Panc1 (cell line): Measurements from ENCODE around the gene NUP93. TPM values are rescaled to one million over a fixed set of nuclear protein-coding genes. Genes with fewer than 3 reads are reported as not detected.

ENCODE experiments used
- ATAC-seq: fragments of 200-7000 bp; cut with Tn5 transposase; 2 replicates; pipeline ENCODE4 v1.9.1; 2020; ENCODE audit warnings: mild to moderate bottlenecking, moderate library complexity
- BruUV-seq: library from RNA; stranded (reverse); fragments of 400-500 nt; replicated peaks from 2 replicates; lab custom pipeline; 2021; lab: Mats Ljungman, UMichigan
- CTCF ChIA-PET: fragments of 300-600 bp; sonication (Branson Sonifier 250); formaldehyde crosslinking; loops from one replicate; lab custom pipeline; 2022; ENCODE audit warnings: antibody characterized with exemption; lab: Charles Lee
- POLR2A ChIA-PET: fragments of 300-600 bp; sonication (Branson Sonifier 250); formaldehyde crosslinking; loops from one replicate; lab custom pipeline; 2022; ENCODE audit warnings: antibody characterized with exemption; lab: Charles Lee
- DNase-seq: peaks from one replicate; pipeline ENCODE4 v3.0.0-alpha.2; 2010; ENCODE audit warnings: low read depth, low spot score
- H3K27ac ChIP-seq: 2 replicates; pipeline ENCODE4 v1.5.1; 2011; ENCODE audit warnings: mild to moderate bottlenecking, low read length, inconsistent platforms
- H3K27me3 ChIP-seq: fragments of 200-500 bp; sonication (Bioruptor generic); 2 replicates; pipeline ENCODE4 v1.6.0; 2014; ENCODE audit warnings: low read length, inconsistent platforms; ENCODE audit not compliant: control insufficient read depth, insufficient read depth
- H3K36me3 ChIP-seq: fragments of 200-500 bp; sonication (Bioruptor generic); 2 replicates; pipeline ENCODE4 v1.5.1; 2014; ENCODE audit warnings: inconsistent platforms, mild to moderate bottlenecking, low read length, moderate library complexity; ENCODE audit not compliant: control insufficient read depth, insufficient read depth
- H3K4me1 ChIP-seq: 2 replicates; pipeline ENCODE4 v1.5.1; 2011; ENCODE audit warnings: inconsistent platforms, mild to moderate bottlenecking, low read length, moderate library complexity; ENCODE audit not compliant: control insufficient read depth, insufficient read depth
- H3K4me3 ChIP-seq, 2 experiments: 2 replicates each; pipeline ENCODE4 v1.5.1; 2011 to 2012; ENCODE audit warnings: low read depth in 2 of 2, low read length in 2 of 2, mild to moderate bottlenecking in 2 of 2, inconsistent platforms in 1 of 2, moderate library complexity in 1 of 2
- H3K9me3 ChIP-seq: fragments of 200-500 bp; sonication (Bioruptor generic); 2 replicates; pipeline ENCODE4 v1.5.1; 2014; ENCODE audit warnings: low read depth, mild to moderate bottlenecking, inconsistent platforms, low read length, moderate library complexity; ENCODE audit not compliant: control insufficient read depth, insufficient read depth
- POLR2AphosphoS5 ChIP-seq: IDR thresholded peaks from 2 replicates; pipeline ENCODE4 v1.6.1; 2012; ENCODE audit warnings: mild to moderate bottlenecking, low read depth, low read length, moderate library complexity
- SIN3A ChIP-seq: IDR thresholded peaks from 2 replicates; pipeline ENCODE4 v1.6.1; 2012; ENCODE audit warnings: low read depth, mild to moderate bottlenecking, low read length, moderate library complexity, borderline replicate concordance; ENCODE audit not compliant: insufficient read depth
- TCF7L2 ChIP-seq: IDR thresholded peaks from 2 replicates; pipeline ENCODE4 v1.6.1; 2011; ENCODE audit warnings: mild to moderate bottlenecking, low read depth, low read length, inconsistent platforms
- in situ Hi-C: cut with HindIII; loops from 2 replicates; pipeline ENCODE4 v1.10.0; 2016; ENCODE audit warnings: low sequenced_read_pairs, low pct_unique_long_range_greater_than_20kb
- intact Hi-C: fragments of 100-400 bp; cut with micrococcal nuclease; formaldehyde crosslinking; loops from one replicate; pipeline ENCODE4 v1.10.0; 2022; ENCODE audit not compliant: unreplicated experiment
- total RNA-seq: library from RNA; stranded (reverse); gene quantifications from one replicate; pipeline ENCODE4 v1.2.1, GENCODE V29; 2021; ENCODE audit not compliant: unreplicated experiment
- TF ChIP-seq, protein P1 (sequence below): fragments of 450-650 bp; IDR thresholded peaks from 2 replicates; pipeline ENCODE4 v1.5.1; 2017; ENCODE audit warnings: mild to moderate bottlenecking
- TF ChIP-seq, protein P2 (sequence below), 2 experiments: IDR thresholded peaks; 2 replicates each; pipeline ENCODE4 v1.6.1; 2011 to 2012; ENCODE audit warnings: low read depth in 2 of 2, control low read depth in 1 of 2, low read length in 1 of 2, mild to moderate bottlenecking in 1 of 2, moderate library complexity in 1 of 2; ENCODE audit not compliant: insufficient read depth in 1 of 2

The NUP93 gene
- total RNA-seq, 1 experiment from 2014 or later: 88.5 TPM

DNA sequence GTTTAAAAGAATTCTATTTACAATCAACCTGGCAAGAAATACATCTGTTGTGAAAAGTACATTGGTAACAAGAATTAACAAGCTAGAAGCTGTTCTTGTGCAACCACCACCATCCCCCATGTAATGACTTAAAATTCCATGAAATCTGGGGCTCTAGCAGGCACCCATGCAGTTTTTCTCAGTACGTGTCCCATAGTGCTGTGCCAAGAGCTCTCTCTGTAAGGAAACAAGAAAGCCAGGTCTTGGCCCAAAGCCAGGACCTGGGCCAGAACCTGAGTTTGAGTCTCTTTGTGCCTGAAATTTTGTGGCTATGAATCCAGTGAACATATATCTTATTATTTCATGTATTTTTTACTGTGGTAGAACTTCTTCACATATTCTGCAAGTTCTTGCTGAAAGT is 46.6 kb downstream of the NUP93 start:
- no peak for DNase-seq
- Histone ChIP-seq H3K4me1 (no peaks in the 10 kb centered on the region), H3K27ac (no peak overlapping the region), H3K4me3 (no peak overlapping the region), H3K9me3 (no peaks in the 10 kb centered on the region), H3K36me3 (no peaks in the 10 kb centered on the region), H3K27me3 (no peaks in the 10 kb centered on the region)
- ChIA-PET POLR2A (interaction anchor here (0.6 kb wide), 1 partner anchor 239 kb away, joined by 5 read pairs; no protein-coding TSS in a partner anchor), CTCF (no interaction called here)
- in situ Hi-C loops: no loop called here
- intact Hi-C loops: no loop called here
- BruUV-seq: no TSS peak
- TF ChIP-seq POLR2AphosphoS5: no peak
- TF ChIP-seq, protein P1, sequence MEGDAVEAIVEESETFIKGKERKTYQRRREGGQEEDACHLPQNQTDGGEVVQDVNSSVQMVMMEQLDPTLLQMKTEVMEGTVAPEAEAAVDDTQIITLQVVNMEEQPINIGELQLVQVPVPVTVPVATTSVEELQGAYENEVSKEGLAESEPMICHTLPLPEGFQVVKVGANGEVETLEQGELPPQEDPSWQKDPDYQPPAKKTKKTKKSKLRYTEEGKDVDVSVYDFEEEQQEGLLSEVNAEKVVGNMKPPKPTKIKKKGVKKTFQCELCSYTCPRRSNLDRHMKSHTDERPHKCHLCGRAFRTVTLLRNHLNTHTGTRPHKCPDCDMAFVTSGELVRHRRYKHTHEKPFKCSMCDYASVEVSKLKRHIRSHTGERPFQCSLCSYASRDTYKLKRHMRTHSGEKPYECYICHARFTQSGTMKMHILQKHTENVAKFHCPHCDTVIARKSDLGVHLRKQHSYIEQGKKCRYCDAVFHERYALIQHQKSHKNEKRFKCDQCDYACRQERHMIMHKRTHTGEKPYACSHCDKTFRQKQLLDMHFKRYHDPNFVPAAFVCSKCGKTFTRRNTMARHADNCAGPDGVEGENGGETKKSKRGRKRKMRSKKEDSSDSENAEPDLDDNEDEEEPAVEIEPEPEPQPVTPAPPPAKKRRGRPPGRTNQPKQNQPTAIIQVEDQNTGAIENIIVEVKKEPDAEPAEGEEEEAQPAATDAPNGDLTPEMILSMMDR: no peak
- TF ChIP-seq, protein P2, sequence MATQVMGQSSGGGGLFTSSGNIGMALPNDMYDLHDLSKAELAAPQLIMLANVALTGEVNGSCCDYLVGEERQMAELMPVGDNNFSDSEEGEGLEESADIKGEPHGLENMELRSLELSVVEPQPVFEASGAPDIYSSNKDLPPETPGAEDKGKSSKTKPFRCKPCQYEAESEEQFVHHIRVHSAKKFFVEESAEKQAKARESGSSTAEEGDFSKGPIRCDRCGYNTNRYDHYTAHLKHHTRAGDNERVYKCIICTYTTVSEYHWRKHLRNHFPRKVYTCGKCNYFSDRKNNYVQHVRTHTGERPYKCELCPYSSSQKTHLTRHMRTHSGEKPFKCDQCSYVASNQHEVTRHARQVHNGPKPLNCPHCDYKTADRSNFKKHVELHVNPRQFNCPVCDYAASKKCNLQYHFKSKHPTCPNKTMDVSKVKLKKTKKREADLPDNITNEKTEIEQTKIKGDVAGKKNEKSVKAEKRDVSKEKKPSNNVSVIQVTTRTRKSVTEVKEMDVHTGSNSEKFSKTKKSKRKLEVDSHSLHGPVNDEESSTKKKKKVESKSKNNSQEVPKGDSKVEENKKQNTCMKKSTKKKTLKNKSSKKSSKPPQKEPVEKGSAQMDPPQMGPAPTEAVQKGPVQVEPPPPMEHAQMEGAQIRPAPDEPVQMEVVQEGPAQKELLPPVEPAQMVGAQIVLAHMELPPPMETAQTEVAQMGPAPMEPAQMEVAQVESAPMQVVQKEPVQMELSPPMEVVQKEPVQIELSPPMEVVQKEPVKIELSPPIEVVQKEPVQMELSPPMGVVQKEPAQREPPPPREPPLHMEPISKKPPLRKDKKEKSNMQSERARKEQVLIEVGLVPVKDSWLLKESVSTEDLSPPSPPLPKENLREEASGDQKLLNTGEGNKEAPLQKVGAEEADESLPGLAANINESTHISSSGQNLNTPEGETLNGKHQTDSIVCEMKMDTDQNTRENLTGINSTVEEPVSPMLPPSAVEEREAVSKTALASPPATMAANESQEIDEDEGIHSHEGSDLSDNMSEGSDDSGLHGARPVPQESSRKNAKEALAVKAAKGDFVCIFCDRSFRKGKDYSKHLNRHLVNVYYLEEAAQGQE (IDR thresholded peaks at IDR 0.05; ENCODE audit: insufficient read depth in 1 of 2, low read depth in 2 of 2, low read length in 1 of 2): no peak
- TF ChIP-seq TCF7L2: no peak
- no peak for TF ChIP-seq SIN3A
- no peak for ATAC-seq

DNA sequence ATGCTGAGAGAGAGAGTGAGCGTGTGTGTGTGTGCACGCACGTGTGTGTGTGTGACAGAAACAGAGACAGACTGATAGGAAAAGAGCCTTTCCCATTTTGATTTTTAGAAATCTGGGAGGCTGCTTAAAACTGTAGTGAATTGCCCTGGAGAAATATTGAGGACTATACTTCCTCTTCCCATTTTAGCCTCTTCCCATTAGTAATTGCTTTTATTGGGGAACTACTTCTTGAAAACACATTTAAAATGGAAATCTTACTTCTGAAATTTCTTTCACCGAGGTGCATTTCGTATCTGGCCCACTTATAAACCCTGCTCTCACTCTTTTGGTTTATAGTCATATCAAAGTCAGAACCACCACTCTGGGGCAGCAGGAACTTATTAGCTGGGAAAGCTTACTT is 47.1 kb downstream of the NUP93 start:
- no TSS peak for BruUV-seq
- ChIA-PET CTCF (no interaction called here), POLR2A (no interaction called here)
- in situ Hi-C loops (no loop called here), intact Hi-C loops (no loop called here)
- H3K27ac ChIP-seq: no peak overlapping the region
- H3K27me3 ChIP-seq: no peaks in the 10 kb centered on the region
- no peaks in the 10 kb centered on the region for H3K9me3 ChIP-seq
- TF ChIP-seq, protein P1: no peak
- TF ChIP-seq TCF7L2: no peak
- TF ChIP-seq, protein P2 (IDR thresholded peaks at IDR 0.05; ENCODE audit: insufficient read depth in 1 of 2, low read depth in 2 of 2, low read length in 1 of 2): no peak
- no peak for TF ChIP-seq SIN3A
- TF ChIP-seq POLR2AphosphoS5: no peak
- no peak overlapping the region for H3K4me3 ChIP-seq
- ATAC-seq: no peak
- H3K4me1 ChIP-seq: no peaks in the 10 kb centered on the region
- no peak for DNase-seq
- H3K36me3 ChIP-seq: no peaks in the 10 kb centered on the region
